ENCODE results near the gene BMP10.
A peak's percentile ranks its signal among the peaks of the same experiment; 100 is the strongest.

Gene BMP10, protein sequence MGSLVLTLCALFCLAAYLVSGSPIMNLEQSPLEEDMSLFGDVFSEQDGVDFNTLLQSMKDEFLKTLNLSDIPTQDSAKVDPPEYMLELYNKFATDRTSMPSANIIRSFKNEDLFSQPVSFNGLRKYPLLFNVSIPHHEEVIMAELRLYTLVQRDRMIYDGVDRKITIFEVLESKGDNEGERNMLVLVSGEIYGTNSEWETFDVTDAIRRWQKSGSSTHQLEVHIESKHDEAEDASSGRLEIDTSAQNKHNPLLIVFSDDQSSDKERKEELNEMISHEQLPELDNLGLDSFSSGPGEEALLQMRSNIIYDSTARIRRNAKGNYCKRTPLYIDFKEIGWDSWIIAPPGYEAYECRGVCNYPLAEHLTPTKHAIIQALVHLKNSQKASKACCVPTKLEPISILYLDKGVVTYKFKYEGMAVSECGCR

DNA sequence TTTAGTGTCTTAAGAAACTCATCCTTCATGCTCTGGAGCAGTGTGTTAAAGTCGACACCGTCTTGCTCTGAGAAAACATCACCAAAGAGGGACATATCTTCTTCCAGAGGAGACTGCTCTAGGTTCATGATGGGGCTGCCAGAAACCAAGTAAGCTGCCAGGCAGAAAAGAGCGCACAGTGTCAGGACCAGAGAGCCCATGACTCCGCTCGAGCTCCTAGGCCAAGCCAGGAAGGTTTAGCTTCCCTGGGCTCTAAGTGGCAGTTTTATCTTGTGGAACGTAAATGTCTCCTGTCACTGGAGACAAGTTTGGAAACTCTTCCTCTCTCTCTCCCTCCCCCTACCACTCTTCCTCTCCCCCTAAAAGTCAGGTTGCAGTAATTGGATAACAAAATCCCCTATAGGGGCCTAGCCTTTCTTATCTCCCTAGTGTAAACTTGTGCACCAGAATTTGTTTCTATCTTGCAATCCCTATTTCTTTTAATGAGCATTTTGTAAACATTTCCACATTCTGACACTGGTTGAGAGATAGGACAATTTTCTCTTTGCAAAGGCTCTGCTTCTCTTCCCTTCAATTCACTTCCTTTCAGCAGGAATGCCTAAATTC lies at the start of gene BMP10:
TSS of gene BMP10 (minus strand) at position 239 of the 606 bp plus-strand sequence. CDS start at position 200, 39 bp downstream.
- no peaks in the 10 kb centered on the region for H3K9me3 Mint-ChIP-seq
- H3K36me3 Mint-ChIP-seq, result no peaks in the 10 kb centered on the region
- H3K27ac Mint-ChIP-seq, result no peak within 1 kb of the TSS
- no peaks in the 10 kb centered on the region for H3K4me1 Mint-ChIP-seq
- DNase-seq (ENCODE audit: low spot score in 2 of 2), result no peak
- no peak for ATAC-seq (ENCODE audit: low read depth)
- peaks cover 7% of the 10 kb centered on the region for H3K27me3 Mint-ChIP-seq
- no peak within 1 kb of the TSS for H3K4me3 Mint-ChIP-seq

DNA sequence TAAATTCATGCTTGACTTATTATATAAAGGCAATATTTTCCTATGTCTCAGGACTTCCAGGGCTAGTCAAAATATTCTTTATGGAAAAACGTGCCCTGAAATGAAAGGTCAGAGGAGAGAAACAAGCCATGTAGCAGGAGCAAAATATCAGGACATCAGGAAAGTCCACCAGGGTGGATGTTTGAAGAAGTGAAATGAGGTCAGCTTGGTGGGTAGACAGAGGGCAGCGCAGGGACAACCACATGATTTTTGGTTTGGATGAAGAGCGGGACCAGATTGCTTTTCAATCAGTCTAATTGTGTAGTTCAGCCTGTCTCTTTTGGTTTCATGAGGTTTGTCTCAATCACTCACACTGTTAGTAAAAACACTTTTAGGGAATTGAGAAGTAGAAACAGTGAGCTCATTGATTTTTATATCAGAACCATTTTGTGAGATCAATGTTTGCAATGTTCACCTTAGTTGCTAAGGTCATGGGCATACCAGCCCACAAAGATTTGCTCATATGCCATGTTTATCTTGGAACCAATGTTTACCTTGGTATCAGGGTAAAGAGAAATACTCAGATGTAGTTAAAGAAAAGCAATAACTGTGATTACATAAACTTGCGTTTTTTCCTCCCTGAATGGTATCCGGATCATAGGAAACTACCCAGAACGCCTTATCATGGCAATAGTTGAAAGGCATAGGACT lies 49.4 kb upstream of the BMP10 start:
- H3K36me3 Mint-ChIP-seq, result no peaks in the 10 kb centered on the region

DNA sequence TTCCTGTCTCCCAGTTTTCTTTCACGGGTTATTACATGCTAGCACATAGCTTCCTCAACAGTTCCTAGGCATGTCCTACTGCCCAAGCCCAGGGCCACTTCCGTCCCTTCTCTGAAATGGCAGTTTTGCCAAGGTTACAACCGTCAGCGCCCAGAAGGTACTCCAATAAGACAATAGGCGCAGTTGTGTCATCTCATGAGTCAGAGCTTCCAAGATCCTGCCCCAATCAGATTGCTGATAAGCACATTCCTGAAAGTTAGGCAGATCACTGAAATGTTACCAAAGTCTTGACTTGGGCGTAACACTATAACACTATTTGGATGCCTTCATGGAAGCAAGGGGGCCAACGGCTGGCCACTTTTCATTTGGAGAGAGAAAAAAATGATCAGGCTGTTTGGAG lies 47.3 kb upstream of the BMP10 start:
- ATAC-seq (ENCODE audit: low read depth) (no peak), DNase-seq (ENCODE audit: low spot score in 2 of 2) (no peak)
- Mint-ChIP-seq H3K27ac (no peak overlapping the region), H3K9me3 (no peaks in the 10 kb centered on the region), H3K27me3 (no peaks in the 10 kb centered on the region), H3K4me3 (no peak overlapping the region), H3K36me3 (no peaks in the 10 kb centered on the region), H3K4me1 (no peaks in the 10 kb centered on the region)

More for the DNA sequence above, 49.4 kb upstream of the BMP10 start:
- ATAC-seq (ENCODE audit: low read depth), result no peak
- H3K4me1 Mint-ChIP-seq, result no peaks in the 10 kb centered on the region
- no peaks in the 10 kb centered on the region for H3K27me3 Mint-ChIP-seq
- no peak overlapping the region for H3K4me3 Mint-ChIP-seq
- no peaks in the 10 kb centered on the region for H3K9me3 Mint-ChIP-seq
- DNase-seq (ENCODE audit: low spot score in 2 of 2), result no peak
- peak overlapping the region; percentile 40 for H3K27ac Mint-ChIP-seq

DNA sequence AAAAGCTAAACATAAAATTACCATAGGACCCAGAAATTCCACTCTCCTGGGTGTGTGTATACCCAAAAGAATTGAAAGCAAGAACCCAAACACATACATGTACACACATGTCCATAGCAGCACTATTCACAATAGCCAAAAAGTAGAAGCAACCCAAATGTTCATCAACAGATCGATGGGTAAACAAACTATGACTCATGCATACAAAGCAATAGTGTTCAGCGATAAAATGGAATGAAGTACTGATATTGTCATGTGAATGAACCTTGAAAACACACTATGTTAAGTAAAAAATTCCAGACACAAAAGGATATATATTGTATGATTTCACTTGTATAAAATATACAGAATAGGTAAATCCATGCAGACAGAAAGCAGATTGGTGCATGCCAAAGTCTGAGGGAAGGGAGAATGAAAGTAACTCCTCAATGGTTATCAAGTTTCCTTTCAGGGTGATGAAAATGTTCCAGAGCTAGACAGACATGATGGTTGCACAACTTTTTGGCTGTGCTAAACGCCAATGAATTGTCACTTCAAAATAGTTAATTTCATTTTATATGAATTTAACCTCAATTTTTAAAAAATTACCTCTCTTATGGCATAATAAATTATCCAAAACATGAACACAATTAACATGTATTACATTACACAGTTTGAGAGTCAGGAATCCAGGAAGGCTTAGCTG lies 46.0 kb upstream of the BMP10 start:
- Mint-ChIP-seq H3K27ac (no peak overlapping the region), H3K4me3 (no peak overlapping the region), H3K36me3 (no peaks in the 10 kb centered on the region), H3K4me1 (no peaks in the 10 kb centered on the region), H3K27me3 (no peaks in the 10 kb centered on the region), H3K9me3 (no peaks in the 10 kb centered on the region)
- ATAC-seq (ENCODE audit: low read depth), result no peak
- DNase-seq (ENCODE audit: low spot score in 2 of 2), result no peak

DNA sequence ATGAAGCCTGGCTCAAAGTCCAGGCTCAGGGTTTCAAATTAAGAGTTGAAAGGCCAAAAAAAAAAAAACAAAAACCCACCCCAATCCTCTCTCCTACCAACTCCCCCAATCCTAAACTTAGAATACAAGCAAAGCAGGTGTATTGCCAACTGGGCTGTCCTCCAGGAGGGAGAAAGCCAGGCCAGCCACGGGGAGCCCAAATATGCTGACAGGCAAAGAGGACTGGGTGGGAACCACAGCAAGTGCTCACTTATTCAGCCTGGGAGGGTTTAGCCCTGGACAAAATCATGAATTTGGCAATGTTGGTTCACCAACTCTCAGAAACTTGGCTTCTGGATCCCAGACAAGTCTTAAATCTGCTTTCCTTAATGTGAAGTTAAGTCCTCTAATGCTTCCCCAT lies 45.0 kb upstream of the BMP10 start:
- Mint-ChIP-seq H3K9me3 (no peaks in the 10 kb centered on the region), H3K27me3 (no peaks in the 10 kb centered on the region), H3K4me3 (no peak overlapping the region), H3K4me1 (no peaks in the 10 kb centered on the region), H3K36me3 (no peaks in the 10 kb centered on the region), H3K27ac (no peak overlapping the region)
- DNase-seq (ENCODE audit: low spot score in 2 of 2) (no peak), ATAC-seq (ENCODE audit: low read depth) (no peak)

DNA sequence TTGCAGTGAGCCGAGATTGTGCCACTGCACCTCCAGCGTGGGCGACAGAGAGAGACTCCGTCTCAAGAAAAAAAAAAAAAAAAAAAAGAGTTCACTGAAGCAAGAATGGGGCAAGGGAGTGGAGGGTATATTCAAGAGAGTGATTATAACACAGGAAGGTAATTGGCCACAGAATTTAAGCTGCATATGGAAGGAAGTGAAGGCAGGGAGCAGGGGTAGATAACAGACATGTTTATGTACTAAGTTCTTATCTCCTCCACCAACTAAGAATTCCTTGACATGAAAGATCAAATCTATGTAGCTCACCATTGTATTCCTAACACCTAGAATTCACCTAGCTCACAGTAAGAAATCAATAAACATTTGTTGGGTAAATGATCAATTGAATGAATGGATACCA lies 44.2 kb upstream of the BMP10 start:
- no peak overlapping the region for H3K4me3 Mint-ChIP-seq
- H3K36me3 Mint-ChIP-seq, result no peaks in the 10 kb centered on the region
- no peak for ATAC-seq (ENCODE audit: low read depth)
- DNase-seq (ENCODE audit: low spot score in 2 of 2), result no peak
- H3K27me3 Mint-ChIP-seq, result no peaks in the 10 kb centered on the region
- no peaks in the 10 kb centered on the region for H3K9me3 Mint-ChIP-seq
- H3K27ac Mint-ChIP-seq, result no peak overlapping the region
- H3K4me1 Mint-ChIP-seq, result no peaks in the 10 kb centered on the region

DNA sequence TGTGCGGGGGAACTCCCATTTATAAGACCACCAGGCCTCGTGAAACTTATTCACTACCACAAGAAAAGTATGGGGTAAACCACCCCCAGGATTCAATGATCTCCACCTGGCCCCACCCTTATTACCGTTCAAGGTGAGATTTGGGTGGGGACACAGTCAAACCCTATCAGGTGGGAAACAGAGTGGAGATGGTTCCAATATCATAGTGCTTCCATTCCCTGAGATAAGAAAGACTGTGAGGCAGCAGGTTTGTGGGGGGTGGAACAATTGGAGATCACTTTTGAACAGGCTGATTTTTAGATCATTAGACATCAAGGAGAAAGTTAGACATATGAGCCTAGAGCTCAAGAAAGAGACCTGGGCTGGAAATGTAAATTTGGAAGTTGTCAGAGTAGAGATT lies 42.2 kb upstream of the BMP10 start:
- no peak for ATAC-seq (ENCODE audit: low read depth)

DNA sequence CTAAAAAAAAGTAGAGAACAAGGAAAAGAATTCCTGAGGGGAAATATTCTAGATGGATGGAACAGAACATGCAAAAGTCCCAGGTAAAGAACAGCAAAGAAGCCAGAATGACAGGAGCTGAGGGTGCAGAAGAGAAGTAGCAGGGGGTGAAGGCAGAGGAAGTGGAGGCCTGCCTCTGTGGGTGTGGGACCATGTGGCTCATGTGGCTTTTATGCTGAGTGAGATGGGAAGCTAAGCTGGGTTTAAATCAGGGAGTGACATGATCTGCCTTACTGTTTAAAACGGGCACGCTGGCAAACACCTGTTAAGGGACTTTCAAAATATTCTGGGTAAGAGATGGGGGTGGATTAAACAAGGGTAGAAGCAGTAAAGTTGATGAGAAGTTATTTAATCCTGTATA lies 41.5 kb upstream of the BMP10 start:
- Mint-ChIP-seq H3K27ac (no peak overlapping the region), H3K4me3 (no peak overlapping the region), H3K36me3 (no peaks in the 10 kb centered on the region), H3K9me3 (no peaks in the 10 kb centered on the region), H3K27me3 (no peaks in the 10 kb centered on the region), H3K4me1 (peaks cover 18% of the 10 kb centered on the region)
- DNase-seq (ENCODE audit: low spot score in 2 of 2) (no peak), ATAC-seq (ENCODE audit: low read depth) (no peak)

More for the DNA sequence above, 42.2 kb upstream of the BMP10 start:
- H3K27me3 Mint-ChIP-seq, result no peaks in the 10 kb centered on the region
- H3K36me3 Mint-ChIP-seq, result no peaks in the 10 kb centered on the region
- no peak for DNase-seq (ENCODE audit: low spot score in 2 of 2)
- H3K27ac Mint-ChIP-seq, result no peak overlapping the region
- no peak overlapping the region for H3K4me3 Mint-ChIP-seq
- peaks cover 12% of the 10 kb centered on the region for H3K4me1 Mint-ChIP-seq
- no peaks in the 10 kb centered on the region for H3K9me3 Mint-ChIP-seq

DNA sequence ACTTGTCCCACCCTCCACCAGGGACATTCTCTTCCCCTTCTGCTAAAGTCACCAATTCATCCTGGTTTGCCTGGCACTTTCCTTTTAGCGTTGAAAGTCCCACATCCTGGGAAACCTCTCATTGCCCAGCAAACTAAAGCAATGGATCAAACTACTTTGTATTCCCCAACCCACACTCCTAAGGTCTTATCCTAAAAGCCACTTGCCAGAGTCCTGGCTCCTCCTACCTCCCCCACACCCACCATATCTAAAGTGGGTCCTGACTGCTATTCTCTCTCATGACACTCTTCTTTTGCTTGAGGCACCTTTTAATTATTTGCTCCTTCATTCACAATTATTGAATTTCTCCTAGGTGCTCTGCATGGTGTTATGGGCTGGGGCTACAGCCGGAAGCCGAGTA lies 40.9 kb upstream of the BMP10 start:
- no peak overlapping the region for H3K4me3 Mint-ChIP-seq
- DNase-seq (ENCODE audit: low spot score in 2 of 2) (no peak), ATAC-seq (ENCODE audit: low read depth) (no peak)
- H3K27ac Mint-ChIP-seq, result no peak overlapping the region
- H3K36me3 Mint-ChIP-seq, result no peaks in the 10 kb centered on the region
- peaks cover 22% of the 10 kb centered on the region for H3K4me1 Mint-ChIP-seq
- H3K27me3 Mint-ChIP-seq, result no peaks in the 10 kb centered on the region
- no peaks in the 10 kb centered on the region for H3K9me3 Mint-ChIP-seq

DNA sequence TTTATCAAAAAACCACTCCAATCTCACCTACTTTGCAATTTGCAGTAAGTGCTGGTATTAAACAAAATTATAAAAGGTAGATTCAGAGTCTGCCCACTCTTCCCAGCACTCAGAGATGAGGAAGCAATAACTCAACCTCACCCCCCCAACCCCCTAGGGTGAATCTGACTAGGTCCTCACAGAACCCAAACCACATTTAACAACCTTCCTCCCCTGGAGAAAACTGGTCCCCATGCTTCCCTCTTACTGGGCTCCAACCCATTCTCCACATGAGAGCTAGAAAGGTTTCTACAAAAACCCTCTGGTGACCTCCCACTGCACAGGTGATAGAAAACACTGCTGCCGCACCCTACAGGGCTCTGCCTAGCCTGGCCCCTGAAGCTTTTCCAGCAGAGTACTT lies 40.5 kb upstream of the BMP10 start:
- Mint-ChIP-seq H3K36me3 (no peaks in the 10 kb centered on the region), H3K27me3 (no peaks in the 10 kb centered on the region), H3K27ac (no peak overlapping the region), H3K4me1 (peaks cover 24% of the 10 kb centered on the region), H3K4me3 (no peak overlapping the region), H3K9me3 (no peaks in the 10 kb centered on the region)
- DNase-seq (ENCODE audit: low spot score in 2 of 2), result no peak
- ATAC-seq (ENCODE audit: low read depth), result no peak

DNA sequence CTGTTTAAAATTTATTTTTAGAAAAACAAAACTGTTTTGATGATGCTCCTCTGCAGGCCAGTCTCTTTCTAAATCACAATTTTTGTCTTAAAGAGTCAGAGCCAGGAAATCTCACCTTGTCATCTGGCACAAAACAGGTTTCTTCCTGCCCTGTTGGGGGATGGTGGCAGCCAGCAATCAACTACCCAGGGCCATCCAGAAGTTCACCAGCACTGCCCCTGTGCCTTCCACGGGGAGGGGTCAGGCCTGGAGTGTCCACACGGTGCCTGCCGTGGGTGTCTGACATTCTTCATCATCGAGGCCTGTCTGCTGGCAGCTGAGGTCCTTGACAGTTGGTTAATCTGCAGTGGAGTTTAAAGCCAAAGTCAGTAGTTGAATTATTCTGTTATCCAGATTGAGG lies 40.0 kb upstream of the BMP10 start:
- Mint-ChIP-seq H3K27me3 (no peaks in the 10 kb centered on the region), H3K36me3 (no peaks in the 10 kb centered on the region), H3K4me1 (peaks cover 25% of the 10 kb centered on the region), H3K27ac (no peak overlapping the region), H3K4me3 (no peak overlapping the region), H3K9me3 (no peaks in the 10 kb centered on the region)
- DNase-seq (ENCODE audit: low spot score in 2 of 2), result no peak
- ATAC-seq (ENCODE audit: low read depth), result no peak

DNA sequence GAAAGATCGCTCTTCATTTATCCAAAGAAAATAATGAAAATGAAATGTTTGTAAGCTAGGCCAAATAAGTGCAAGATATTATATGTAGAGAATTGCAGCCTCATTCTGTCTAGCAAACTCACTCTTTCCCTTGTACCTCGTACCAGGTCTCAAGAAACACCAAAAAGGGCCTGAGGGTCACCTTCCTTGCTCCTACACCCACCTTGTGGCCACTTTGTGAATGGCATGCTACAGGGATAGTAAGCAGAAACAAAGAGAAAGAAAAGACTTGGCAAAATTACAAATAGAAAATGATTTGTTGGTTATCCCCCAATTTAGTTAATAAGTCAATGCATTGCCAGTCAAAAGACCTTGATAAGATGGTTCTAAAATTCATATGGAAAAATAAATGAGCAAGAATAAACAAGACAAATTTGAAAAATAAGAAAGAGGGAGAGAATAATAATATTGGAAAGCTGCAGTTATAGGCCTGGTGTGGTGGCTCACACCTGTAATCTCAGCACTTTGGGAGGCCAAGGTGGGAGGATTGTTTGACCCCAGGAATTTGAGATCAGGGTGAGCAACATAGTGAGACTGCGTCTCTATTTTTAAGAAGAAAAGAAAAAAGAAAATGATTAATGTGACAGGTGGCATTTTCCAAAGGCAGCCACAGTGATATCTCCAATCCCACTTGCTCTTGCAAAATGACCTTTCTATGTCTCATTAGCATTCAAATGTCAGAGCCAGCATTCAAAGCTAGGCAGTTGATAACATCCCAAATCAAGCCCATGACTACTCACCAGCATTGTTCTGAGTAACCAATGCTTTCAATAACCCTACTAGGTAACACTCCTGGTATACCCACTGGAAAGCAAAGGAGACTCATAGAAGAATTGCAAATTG lies 38.8 kb upstream of the BMP10 start:
- Mint-ChIP-seq H3K4me3 (no peak overlapping the region), H3K27me3 (no peaks in the 10 kb centered on the region), H3K9me3 (no peaks in the 10 kb centered on the region), H3K36me3 (no peaks in the 10 kb centered on the region), H3K4me1 (peaks cover 27% of the 10 kb centered on the region), H3K27ac (no peak overlapping the region)
- ATAC-seq (ENCODE audit: low read depth) (peak; percentile 23), DNase-seq (ENCODE audit: low spot score in 2 of 2) (peak; percentile 69 to 72)

DNA sequence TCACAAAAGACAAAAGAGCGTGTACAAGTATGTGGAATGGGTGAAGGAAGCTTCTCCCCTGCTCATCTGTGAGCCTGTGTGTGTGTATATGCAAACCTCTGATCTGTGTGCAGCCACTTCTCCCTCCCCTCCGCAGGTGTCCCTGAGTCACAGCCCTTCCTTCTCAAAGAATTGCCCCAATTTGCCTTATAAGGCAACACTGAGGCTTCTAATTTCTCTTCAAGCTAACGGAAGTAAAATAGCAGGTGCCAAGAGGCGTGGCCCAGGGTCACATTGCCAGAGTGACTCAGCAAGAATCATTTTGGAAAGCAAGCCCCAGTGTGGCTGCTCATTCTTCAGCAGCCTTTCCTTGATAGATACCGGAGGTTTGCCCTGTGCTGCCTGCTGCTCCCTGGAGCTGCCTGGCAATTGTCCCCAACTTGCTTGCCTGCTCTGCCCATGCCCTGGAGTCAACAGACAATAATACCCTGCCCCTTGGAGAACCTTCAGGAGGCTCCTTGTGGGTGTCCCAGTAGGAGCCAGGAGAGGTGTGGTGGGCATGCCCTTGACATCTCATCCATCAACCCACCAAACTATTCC lies 37.3 kb upstream of the BMP10 start:
- Mint-ChIP-seq H3K9me3 (no peaks in the 10 kb centered on the region), H3K4me1 (peaks cover 29% of the 10 kb centered on the region), H3K4me3 (peak overlapping the region; percentile 16), H3K27ac (peak overlapping the region; percentile 90), H3K36me3 (no peaks in the 10 kb centered on the region), H3K27me3 (no peaks in the 10 kb centered on the region)
- ATAC-seq (ENCODE audit: low read depth), result peak; percentile 98
- DNase-seq (ENCODE audit: low spot score in 2 of 2), result peak; percentile 55 to 83

Data from memory B cell (primary cell).